Measurements from ENCODE around the gene ZNF418. TPM values are rescaled to one million over a fixed set of nuclear protein-coding genes. Genes with fewer than 3 reads are reported as not detected.

Gene ZNF418
- 0.21 TPM for total RNA-seq

GRCh38 chr19:57934820-57935665 lies at the start of gene ZNF418:
ZNF418 (minus strand) TSS chr19:57935402; CDS start chr19:57933822, 1,580 bp downstream.
- no peak for TF ChIP-seq CTCF (IDR thresholded peaks at IDR 0.05)
- intact Hi-C loops (cut with DNase I) = no loop called here
- Histone ChIP-seq H3K4me1 (no peaks in the 10 kb centered on the region), H3K4me3 (peak within 1 kb of the TSS; percentile 49 to 65), H3K9me3 (peaks cover 76 to 98% of the 10 kb centered on the region in 2 donors), H3K36me3 (peaks cover 7 to 31% of the 10 kb centered on the region in 2 donors), H3K27me3 (no peaks in the 10 kb centered on the region), H3K27ac (no peak within 1 kb of the TSS)
- peak in 1 of 2 donors; percentile 68 for DNase-seq (ENCODE audit: low spot score in 2 of 2)

- Histone ChIP-seq H3K4me1 (no peaks in the 10 kb centered on the region), H3K4me3 (no peak overlapping the region), H3K9me3 (peaks cover 98 to 99% of the 10 kb centered on the region in 2 donors), H3K36me3 (peaks cover 56 to 79% of the 10 kb centered on the region in 2 donors), H3K27me3 (no peaks in the 10 kb centered on the region), H3K27ac (no peak overlapping the region)
- DNase-seq (ENCODE audit: low spot score in 2 of 2) = no peak
- TF ChIP-seq CTCF (IDR thresholded peaks at IDR 0.05) = no peak
- intact Hi-C loops (cut with DNase I) = no loop called here
Measured at GRCh38 chr19:57978586-57979289, 43.5 kb upstream of the ZNF418 start.

- no peak for TF ChIP-seq CTCF (IDR thresholded peaks at IDR 0.05)
- Histone ChIP-seq H3K4me1 (no peaks in the 10 kb centered on the region), H3K27ac (no peak within 1 kb of the TSS), H3K9me3 (peaks cover 98% of the 10 kb centered on the region in 2 donors), H3K4me3 (no peak within 1 kb of the TSS), H3K27me3 (no peaks in the 10 kb centered on the region), H3K36me3 (peaks cover 13 to 42% of the 10 kb centered on the region in 2 donors)
- no peak for DNase-seq (ENCODE audit: low spot score in 2 of 2)
- intact Hi-C loops (cut with DNase I) = no loop called here
Measured at GRCh38 chr19:57974434-57974833, 39.2 kb upstream of the ZNF418 start, which contains the start of gene C19orf18. C19orf18 (minus strand) TSS chr19:57974534; CDS start chr19:57974432, 102 bp downstream.

GRCh38 chr19:57964761-57965160 lies 29.6 kb upstream of the ZNF418 start:
- Histone ChIP-seq H3K9me3 (peaks cover 59 to 94% of the 10 kb centered on the region in 2 donors), H3K27me3 (no peaks in the 10 kb centered on the region), H3K4me3 (no peak overlapping the region), H3K27ac (no peak overlapping the region), H3K36me3 (peaks cover 0 to 3% of the 10 kb centered on the region in 2 donors), H3K4me1 (no peaks in the 10 kb centered on the region)
- no peak for DNase-seq (ENCODE audit: low spot score in 2 of 2)
- TF ChIP-seq CTCF (IDR thresholded peaks at IDR 0.05) = no peak
- intact Hi-C loops (cut with DNase I) = no loop called here

- Histone ChIP-seq H3K27me3 (no peaks in the 10 kb centered on the region), H3K36me3 (no peaks in the 10 kb centered on the region), H3K9me3 (peaks cover 54 to 96% of the 10 kb centered on the region in 2 donors), H3K27ac (no peak overlapping the region), H3K4me3 (no peak overlapping the region), H3K4me1 (no peaks in the 10 kb centered on the region)
- intact Hi-C loops (cut with DNase I) = no loop called here
- no peak for DNase-seq (ENCODE audit: low spot score in 2 of 2)
- TF ChIP-seq CTCF (IDR thresholded peaks at IDR 0.05) = no peak
Measured at GRCh38 chr19:57961785-57962184, 26.6 kb upstream of the ZNF418 start.

Measured in ascending aorta (tissue), 2 donors.